Transverse colon (tissue), 4 donors: ENCODE results near the gene CREB3. TPM values are rescaled to one million over a fixed set of nuclear protein-coding genes. Genes with fewer than 3 reads are reported as not detected.

Experiments used
- DNase-seq: peaks from one replicate; pipeline ENCODE4 v3.0.0-alpha.2; 2019
- H3K27ac ChIP-seq, 4 donors: fragments of 200-600 bp; sonication (generic); 2 replicates each; pipeline ENCODE4 v1.5.1; 2016 to 2018; ENCODE audit warnings: inconsistent platforms in 4 of 4
- H3K27me3 ChIP-seq: fragments of 200-600 bp; sonication (generic); 2 replicates; pipeline ENCODE4 v1.5.1; 2017; ENCODE audit warnings: inconsistent platforms
- H3K36me3 ChIP-seq, 4 donors: fragments of 200-600 bp; sonication (generic); 2 replicates each; pipeline ENCODE4 v1.5.1; 2017 to 2019; ENCODE audit warnings: inconsistent platforms in 4 of 4
- H3K4me1 ChIP-seq, 4 donors: fragments of 200-600 bp; sonication (generic); 2 replicates each; pipeline ENCODE4 v1.5.1; 2017 to 2020; ENCODE audit warnings: inconsistent platforms in 4 of 4
- H3K4me3 ChIP-seq, 4 donors: fragments of 200-600 bp; sonication (generic); 1 replicate in 1 of 4; 2 replicates in 3 of 4; pipeline versions ENCODE4 v1.5.1 to v1.6.1; 2017 to 2019; ENCODE audit warnings: inconsistent platforms in 4 of 4
- H3K9me3 ChIP-seq, 2 donors: fragments of 200-600 bp; sonication (generic); 2 replicates each; pipeline ENCODE4 v1.5.1; 2017 to 2019; ENCODE audit warnings: inconsistent platforms in 2 of 2
- CTCF ChIP-seq, 5 experiments: fragments of 200-600 bp in 3 of 5; fragments of 450-650 bp in 2 of 5; sonication (generic) in 3 of 5; IDR thresholded peaks; 1 replicate in 2 of 5; 2 replicates in 3 of 5; pipeline ENCODE4 v1.5.1; 2016 to 2017; ENCODE audit warnings: antibody characterized with exemption in 5 of 5, inconsistent platforms in 3 of 5, mild to moderate bottlenecking in 2 of 5, moderate library complexity in 1 of 5
- EP300 ChIP-seq: sonication (generic); formaldehyde crosslinking; IDR thresholded peaks from one replicate; pipeline ENCODE4 v1.6.1; 2017; ENCODE audit warnings: antibody characterized with exemption, low read depth
- POLR2A ChIP-seq: fragments of 450-650 bp; IDR thresholded peaks from one replicate; pipeline ENCODE4 v1.6.1; 2016; ENCODE audit warnings: antibody characterized with exemption, mild to moderate bottlenecking, moderate library complexity
- POLR2AphosphoS5 ChIP-seq, 3 donors: sonication (generic); formaldehyde crosslinking; IDR thresholded peaks; one replicate each; pipeline ENCODE4 v1.6.1; 2016; ENCODE audit warnings: antibody characterized with exemption in 3 of 3
- WGBS, 2 donors: methylation state at CpG; one replicate each; pipeline ENCODE4 v1.1.5; 2018; ENCODE audit warnings: low coverage in 1 of 2; 5-methylcytosine and 5-hydroxymethylcytosine counted together
- in situ Hi-C, 4 donors: fragments of 200-750 bp; cut with MboI; loops; one replicate each; pipeline versions ENCODE4 v1.15.0 to v1.15.1; 2017; ENCODE audit warnings: low sequenced_read_pairs in 3 of 4, low pct_ligation_motif_present in 1 of 4, low pct_unique_long_range_greater_than_20kb in 1 of 4
- intact Hi-C: fragments of 100-400 bp; cut with DNase I; formaldehyde crosslinking; loops from one replicate; pipeline ENCODE4 v1.15.1; 2023; ENCODE audit warnings: low total_unique reads
- total RNA-seq, 4 donors: library from RNA; depleted of rRNA; stranded (reverse); fragments of >200 nt; gene quantifications; one replicate each; pipeline ENCODE4 v1.1.0, GENCODE V29; 2016

CREB3 gene
- total RNA-seq, 4 donors from 2014 or later, result 22.4 to 69.7 (median 45.5) TPM

- in situ Hi-C loops, result loop anchor here in 1 of 4 donors (10.0 kb wide), 1 partner anchor 91 kb away; the partner anchor contains the start of genes CCDC107, RMRP and SIT1
- no peaks in the 10 kb centered on the region for H3K27me3 ChIP-seq
- WGBS, 2 donors, result 40 to 53% methylated on average over 1 of the region's 1 CpG
- H3K4me3 ChIP-seq, result peak overlapping the region in 3 of 4 donors; percentile 71 to 93 (median 72)
- peaks cover 6 to 45% (median 38%) of the 10 kb centered on the region in 4 donors for H3K4me1 ChIP-seq
- H3K36me3 ChIP-seq, result peaks cover 0 to 36% (median 10%) of the 10 kb centered on the region in 4 donors
- no peaks in the 10 kb centered on the region for H3K9me3 ChIP-seq
- H3K27ac ChIP-seq, result peak overlapping the region; percentile 17 to 97 (median 72)
- intact Hi-C loops, result no loop called here
- TF ChIP-seq POLR2A, result no peak
- no peak for TF ChIP-seq EP300
- DNase-seq, result no peak
Measured at GRCh38 chr9:35745569-35745968, 13.1 kb downstream of the CREB3 start.

GRCh38 chr9:35746583-35746982 is 14.1 kb downstream of the CREB3 start:
- intact Hi-C loops, result no loop called here
- DNase-seq, result peak; percentile 61
- H3K4me1 ChIP-seq, result peaks cover 6 to 47% (median 38%) of the 10 kb centered on the region in 4 donors
- TF ChIP-seq POLR2AphosphoS5 (IDR thresholded peaks at IDR 0.05) (peak in 2 of 3 donors; percentile 27 to 64), EP300 (no peak), POLR2A (peak; percentile 31)
- peak overlapping the region; percentile 92 to 97 (median 94) for H3K27ac ChIP-seq
- no peaks in the 10 kb centered on the region for H3K27me3 ChIP-seq
- WGBS, 2 donors, result 0 to 30% methylated on average over 2 to 3 of the region's 3 CpGs
- in situ Hi-C loops, result loop anchor here in 1 of 4 donors (10.0 kb wide), 1 partner anchor 92 kb away; the partner anchor contains the start of genes CCDC107, RMRP and SIT1
- peak overlapping the region; percentile 20 to 93 (median 72) for H3K4me3 ChIP-seq
- H3K9me3 ChIP-seq, result no peaks in the 10 kb centered on the region
- peaks cover 0 to 31% (median 12%) of the 10 kb centered on the region in 4 donors for H3K36me3 ChIP-seq

- intact Hi-C loops (no loop called here), in situ Hi-C loops (loop anchor here in 1 of 4 donors (10.0 kb wide), 1 partner anchor 94 kb away; the partner anchor contains the start of genes CCDC107, RMRP and SIT1)
- Histone ChIP-seq H3K4me3 (peak overlapping the region; percentile 20 to 93 (median 72)), H3K4me1 (peaks cover 6 to 47% (median 38%) of the 10 kb centered on the region in 4 donors), H3K36me3 (peaks cover 0 to 33% (median 10%) of the 10 kb centered on the region in 4 donors), H3K27me3 (no peaks in the 10 kb centered on the region), H3K9me3 (no peaks in the 10 kb centered on the region), H3K27ac (peak overlapping the region; percentile 92 to 97 (median 94))
- 1% methylated on average over 21 of the region's 24 CpGs; no CpG with 5 or more reads in 1 of the 2 donors for WGBS, 2 donors
- no peak for TF ChIP-seq POLR2AphosphoS5 (IDR thresholded peaks at IDR 0.05)
- no peak for TF ChIP-seq EP300
- no peak for DNase-seq
Measured at GRCh38 chr9:35748242-35748857, 15.9 kb downstream of the CREB3 start.

- intact Hi-C loops, result no loop called here
- WGBS, 2 donors, result 1% methylated on average over 35 of the region's 69 CpGs; no CpG with 5 or more reads in 1 of the 2 donors
- peak within 1 kb of the TSS; percentile 92 to 97 (median 94) for H3K27ac ChIP-seq
- H3K4me3 ChIP-seq, result peak within 1 kb of the TSS; percentile 20 to 93 (median 72)
- peaks cover 6 to 47% (median 38%) of the 10 kb centered on the region in 4 donors for H3K4me1 ChIP-seq
- DNase-seq, result peak; percentile 91
- in situ Hi-C loops, result loop anchor here in 1 of 4 donors (10.0 kb wide), 1 partner anchor 94 kb away; the partner anchor contains the start of genes CCDC107, RMRP and SIT1
- H3K36me3 ChIP-seq, result peaks cover 0 to 31% (median 10%) of the 10 kb centered on the region in 4 donors
- no peaks in the 10 kb centered on the region for H3K27me3 ChIP-seq
- H3K9me3 ChIP-seq, result no peaks in the 10 kb centered on the region
- TF ChIP-seq POLR2A (peak; percentile 85), POLR2AphosphoS5 (IDR thresholded peaks at IDR 0.05) (peak; percentile 70 to 84 (median 73)), CTCF (IDR thresholded peaks at IDR 0.05) (no peak), EP300 (peak; percentile 20)
Measured at GRCh38 chr9:35748858-35749514, 16.5 kb downstream of the CREB3 start, which contains the start of the genes GBA2 and RGP1. GBA2 (minus strand) TSS chr9:35749228; CDS start chr9:35748704, 524 bp downstream. RGP1 (plus strand) TSS chr9:35749287; CDS start chr9:35749756, 469 bp downstream.

GRCh38 chr9:35749515-35750255 is 17.2 kb downstream of the CREB3 start:
- H3K27ac ChIP-seq, result peak overlapping the region; percentile 92 to 97 (median 94)
- in situ Hi-C loops, result loop anchor here in 1 of 4 donors (10.0 kb wide), 1 partner anchor 95 kb away; the partner anchor contains the start of genes CCDC107, RMRP and SIT1
- peak overlapping the region; percentile 20 to 93 (median 72) for H3K4me3 ChIP-seq
- H3K4me1 ChIP-seq, result peaks cover 6 to 45% (median 38%) of the 10 kb centered on the region in 4 donors
- TF ChIP-seq POLR2AphosphoS5 (IDR thresholded peaks at IDR 0.05) (no peak), EP300 (no peak)
- H3K27me3 ChIP-seq, result no peaks in the 10 kb centered on the region
- DNase-seq, result peak; percentile 75
- H3K9me3 ChIP-seq, result no peaks in the 10 kb centered on the region
- intact Hi-C loops, result no loop called here
- peaks cover 0 to 24% (median 10%) of the 10 kb centered on the region in 4 donors for H3K36me3 ChIP-seq
- 2% methylated on average over 18 of the region's 19 CpGs; no CpG with 5 or more reads in 1 of the 2 donors for WGBS, 2 donors
